Endodermal cell (in vitro differentiated cells): ENCODE measurements around the gene AGBL3. TPM values are rescaled to one million over a fixed set of nuclear protein-coding genes. Genes with fewer than 3 reads are reported as not detected.
A peak's percentile ranks its signal among the peaks of the same experiment; 100 is the strongest.

Experiments
- DNase-seq: peaks from one replicate; pipeline ENCODE4 v3.0.0-alpha.2; 2017
- H3K27ac ChIP-seq: 2 replicates; pipeline ENCODE4 v1.5.1; 2013; ENCODE audit warnings: mild to moderate bottlenecking, low read depth, low read length, moderate library complexity
- H3K27me3 ChIP-seq: 2 replicates; pipeline ENCODE4 v1.6.1; 2013; ENCODE audit warnings: mild to moderate bottlenecking, low read length, moderate library complexity; ENCODE audit not compliant: insufficient read depth, control insufficient read depth, poor library complexity, severe bottlenecking
- H3K36me3 ChIP-seq: 2 replicates; pipeline ENCODE4 v1.7.0; 2013; ENCODE audit warnings: mild to moderate bottlenecking, low read length, moderate library complexity; ENCODE audit not compliant: control insufficient read depth, insufficient read depth
- H3K4me1 ChIP-seq: one replicate; pipeline ENCODE4 v1.7.0; 2013; ENCODE audit warnings: low read length; ENCODE audit not compliant: control insufficient read depth, insufficient read depth
- H3K4me3 ChIP-seq: 2 replicates; pipeline ENCODE4 v1.5.1; 2013; ENCODE audit warnings: mild to moderate bottlenecking, low read length, moderate library complexity
- H3K9ac ChIP-seq: 2 replicates; pipeline ENCODE4 v1.6.1; 2013; ENCODE audit warnings: mild to moderate bottlenecking, low read length, moderate library complexity; ENCODE audit not compliant: poor library complexity, severe bottlenecking; ENCODE audit errors: extremely low read depth
- H3K9me3 ChIP-seq: 2 replicates; pipeline ENCODE4 v1.6.1; 2013; ENCODE audit warnings: mild to moderate bottlenecking, low read length, moderate library complexity; ENCODE audit not compliant: control insufficient read depth
- H3K27ac Mint-ChIP-seq: 2 replicates; pipeline ENCODE4 v1.8.0; 2020; ENCODE audit warnings: mixed read lengths
- H3K27me3 Mint-ChIP-seq: 2 replicates; pipeline ENCODE4 v1.8.0; 2021; ENCODE audit warnings: mild to moderate bottlenecking, mixed read lengths; ENCODE audit not compliant: insufficient read depth
- H3K36me3 Mint-ChIP-seq: 2 replicates; pipeline ENCODE4 v1.8.0; 2020; ENCODE audit warnings: low read depth, mixed read lengths
- H3K4me1 Mint-ChIP-seq: 2 replicates; pipeline ENCODE4 v1.8.0; 2020; ENCODE audit warnings: mixed read lengths
- H3K4me3 Mint-ChIP-seq: 2 replicates; pipeline ENCODE4 v1.8.0; 2020; ENCODE audit warnings: mild to moderate bottlenecking, moderate library complexity, mixed read lengths
- H3K9me3 Mint-ChIP-seq: 2 replicates; pipeline ENCODE4 v1.8.0; 2020; ENCODE audit warnings: mild to moderate bottlenecking, mixed read lengths
- CTCF ChIP-seq: fragments of 200-600 bp; sonication (generic); conservative IDR thresholded peaks from 2 replicates; pipeline ENCODE4 v1.5.0; 2021; ENCODE audit warnings: antibody characterized with exemption, mild to moderate bottlenecking
- WGBS, 2 experiments: methylation state at CpG; one replicate each; pipeline versions ENCODE4 v1.1.5 to v1.1.7; 2013; ENCODE audit warnings: missing lambda C conversion rate in 2 of 2, mixed read lengths in 1 of 2; ENCODE audit not compliant: insufficient coverage in 1 of 2, insufficient read length in 1 of 2; 5-methylcytosine and 5-hydroxymethylcytosine counted together
- total RNA-seq, 2 donors: library from RNA; stranded (reverse); fragmentation: NEBNext Ultra II Directional in 1 of 2; extraction: Animal tissue kit (Norgen Biotek cat#: 25700) in 1 of 2; gene quantifications; 2 replicates in 1 of 2; 3 replicates in 1 of 2; pipeline ENCODE4 v1.2.1, GENCODE V29; 2021

Gene AGBL3
- total RNA-seq, 2 donors from 2014 or later = 2.6 to 5.0 TPM

GRCh38 chr7:134939136-134939535 lies 47.2 kb upstream of the AGBL3 start:
- peaks cover 47% of the 10 kb centered on the region for H3K4me1 Mint-ChIP-seq
- Histone ChIP-seq H3K9me3 (no peaks in the 10 kb centered on the region), H3K36me3 (peaks cover 25% of the 10 kb centered on the region), H3K27me3 (no peaks in the 10 kb centered on the region), H3K4me3 (no peak overlapping the region), H3K9ac (no peak overlapping the region), H3K27ac (no peak overlapping the region), H3K4me1 (peaks cover 14% of the 10 kb centered on the region)
- no peak for TF ChIP-seq CTCF
- H3K9me3 Mint-ChIP-seq = no peaks in the 10 kb centered on the region
- H3K27me3 Mint-ChIP-seq = no peaks in the 10 kb centered on the region
- H3K4me3 Mint-ChIP-seq = no peak overlapping the region
- 89 to 96% methylated on average over 3 to 4 of the region's 4 CpGs for WGBS, 2 experiments
- no peak overlapping the region for H3K27ac Mint-ChIP-seq
- H3K36me3 Mint-ChIP-seq = peaks cover 31% of the 10 kb centered on the region
- no peak for DNase-seq

GRCh38 chr7:134940729-134941128 lies 45.6 kb upstream of the AGBL3 start:
- Mint-ChIP-seq H3K36me3 (peaks cover 19% of the 10 kb centered on the region), H3K4me3 (no peak overlapping the region), H3K27me3 (no peaks in the 10 kb centered on the region), H3K4me1 (peaks cover 47% of the 10 kb centered on the region), H3K27ac (peak overlapping the region; percentile 92), H3K9me3 (no peaks in the 10 kb centered on the region)
- peak overlapping the region; percentile 55 for H3K27ac ChIP-seq
- peaks cover 14% of the 10 kb centered on the region for H3K4me1 ChIP-seq
- no peak overlapping the region for H3K9ac ChIP-seq
- no peaks in the 10 kb centered on the region for H3K27me3 ChIP-seq
- H3K9me3 ChIP-seq = no peaks in the 10 kb centered on the region
- H3K36me3 ChIP-seq = peaks cover 26% of the 10 kb centered on the region
- no peak for DNase-seq
- no peak for TF ChIP-seq CTCF
- H3K4me3 ChIP-seq = no peak overlapping the region

GRCh38 chr7:134941185-134941900 lies 45.0 kb upstream of the AGBL3 start:
- no peak overlapping the region for H3K4me3 ChIP-seq
- no peaks in the 10 kb centered on the region for H3K9me3 ChIP-seq
- H3K36me3 ChIP-seq = peaks cover 32% of the 10 kb centered on the region
- WGBS, 2 experiments = 25 to 68% methylated on average over 1 to 3 of the region's 3 CpGs
- Mint-ChIP-seq H3K36me3 (peaks cover 18% of the 10 kb centered on the region), H3K9me3 (no peaks in the 10 kb centered on the region), H3K4me1 (peaks cover 47% of the 10 kb centered on the region), H3K4me3 (no peak overlapping the region), H3K27me3 (no peaks in the 10 kb centered on the region), H3K27ac (peak overlapping the region; percentile 92)
- H3K27me3 ChIP-seq = no peaks in the 10 kb centered on the region
- TF ChIP-seq CTCF = no peak
- H3K4me1 ChIP-seq = peaks cover 14% of the 10 kb centered on the region
- no peak overlapping the region for H3K27ac ChIP-seq
- H3K9ac ChIP-seq = peak overlapping the region; percentile 7
- peak; percentile 57 for DNase-seq
